ENCODE measurements around the gene ARHGAP20.

Gene ARHGAP20

DNA sequence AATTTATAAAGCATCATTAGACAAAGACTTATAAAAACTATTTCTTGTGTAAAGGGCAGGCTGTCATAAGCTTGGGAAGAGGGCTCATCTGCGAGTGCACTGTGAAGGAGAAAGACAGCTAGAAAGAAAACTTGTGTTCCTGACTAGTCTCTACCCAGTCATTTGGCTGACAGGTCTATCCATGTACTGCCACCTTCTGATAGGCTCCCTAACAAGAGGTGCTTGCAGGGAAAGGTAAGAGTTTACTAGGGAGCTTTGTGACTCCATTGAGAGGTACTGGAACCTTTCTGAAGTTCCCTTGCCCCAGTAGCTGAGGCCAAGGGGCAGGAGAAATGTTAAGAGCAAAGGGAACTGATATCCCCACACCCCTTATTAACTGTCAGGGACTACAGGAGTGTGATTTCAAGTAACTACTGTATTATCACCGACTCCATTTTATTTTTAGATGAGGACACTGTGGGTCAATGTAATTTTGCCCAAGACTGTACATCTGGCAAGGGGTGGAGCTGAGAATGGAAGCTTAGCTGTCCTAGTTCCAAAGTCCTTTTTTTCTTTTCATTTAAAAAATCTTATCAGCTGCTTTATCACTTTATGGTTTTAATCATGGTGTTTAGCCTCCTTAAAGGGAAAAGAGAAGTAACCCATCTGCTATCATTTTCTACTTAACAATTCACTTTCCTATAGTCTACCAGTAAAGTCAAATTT lies 129.4 kb downstream of the ARHGAP20 start:
- Histone ChIP-seq H3K4me1 (ENCODE audit: control insufficient read depth, insufficient read depth, low read length, poor library complexity, severe bottlenecking) (no peaks in the 10 kb centered on the region), H3K9me3 (ENCODE audit: control insufficient read depth, low read length) (no peaks in the 10 kb centered on the region), H3K4me3 (ENCODE audit: insufficient read depth, low read depth, low read length, poor library complexity, severe bottlenecking) (no peak overlapping the region), H3K36me3 (ENCODE audit: control insufficient read depth, insufficient read depth, low read length) (no peaks in the 10 kb centered on the region), H3K27me3 (replicated peaks; ENCODE audit: control insufficient read depth, insufficient read depth, low read length, poor library complexity, severe bottlenecking) (no peaks in the 10 kb centered on the region), H3K27ac (ENCODE audit: insufficient read depth, low read length, poor library complexity, severe bottlenecking) (no peak overlapping the region)
- no peak for DNase-seq

DNA sequence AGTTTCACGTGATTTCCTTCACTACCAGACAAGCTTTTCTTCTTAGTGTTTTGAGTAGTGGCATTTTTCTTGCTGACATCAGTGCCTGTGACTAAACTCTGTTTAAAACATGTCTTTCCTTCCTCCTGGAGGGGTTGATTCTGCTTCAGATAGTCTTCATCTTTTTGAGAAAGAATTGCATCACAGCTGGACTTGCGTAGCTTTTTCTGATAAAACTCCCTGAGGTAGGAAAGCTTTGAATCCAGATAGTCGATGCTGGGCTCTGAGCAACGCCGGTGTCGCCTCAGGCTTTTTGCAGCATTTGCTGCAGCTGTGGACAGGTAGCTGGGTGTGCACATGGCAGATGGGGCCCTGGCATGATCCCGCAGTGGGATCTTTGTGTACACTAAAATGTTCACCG lies 131.7 kb downstream of the ARHGAP20 start:
- Histone ChIP-seq H3K4me3 (ENCODE audit: insufficient read depth, low read depth, low read length, poor library complexity, severe bottlenecking) (no peak overlapping the region), H3K36me3 (ENCODE audit: control insufficient read depth, insufficient read depth, low read length) (no peaks in the 10 kb centered on the region), H3K27ac (ENCODE audit: insufficient read depth, low read length, poor library complexity, severe bottlenecking) (no peak overlapping the region), H3K27me3 (replicated peaks; ENCODE audit: control insufficient read depth, insufficient read depth, low read length, poor library complexity, severe bottlenecking) (no peaks in the 10 kb centered on the region), H3K9me3 (ENCODE audit: control insufficient read depth, low read length) (no peaks in the 10 kb centered on the region), H3K4me1 (ENCODE audit: control insufficient read depth, insufficient read depth, low read length, poor library complexity, severe bottlenecking) (no peaks in the 10 kb centered on the region)
- DNase-seq, result no peak

DNA sequence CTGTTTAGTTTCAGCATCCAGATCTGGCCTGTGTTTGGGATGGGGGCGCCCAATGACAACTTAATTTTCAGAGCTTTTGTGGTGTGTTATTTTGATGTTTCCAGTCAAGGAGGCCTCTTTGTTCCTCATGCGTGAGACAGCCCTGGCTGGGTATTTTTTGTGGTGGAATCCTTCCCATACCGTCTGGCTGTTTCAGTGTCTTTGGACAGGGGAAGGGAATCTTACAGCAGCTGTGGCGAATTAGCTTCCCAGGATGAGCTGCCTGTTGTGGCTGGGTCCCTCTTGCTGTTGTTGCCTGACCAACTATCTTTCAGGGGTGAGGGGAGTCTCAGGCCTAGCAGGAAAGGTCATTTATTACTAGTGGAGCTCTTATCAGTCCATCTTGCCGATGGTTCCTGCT lies 138.8 kb downstream of the ARHGAP20 start:
- Histone ChIP-seq H3K27me3 (replicated peaks; ENCODE audit: control insufficient read depth, insufficient read depth, low read length, poor library complexity, severe bottlenecking) (no peaks in the 10 kb centered on the region), H3K4me3 (ENCODE audit: insufficient read depth, low read depth, low read length, poor library complexity, severe bottlenecking) (no peak overlapping the region), H3K4me1 (ENCODE audit: control insufficient read depth, insufficient read depth, low read length, poor library complexity, severe bottlenecking) (no peaks in the 10 kb centered on the region), H3K9me3 (ENCODE audit: control insufficient read depth, low read length) (no peaks in the 10 kb centered on the region), H3K27ac (ENCODE audit: insufficient read depth, low read length, poor library complexity, severe bottlenecking) (no peak overlapping the region), H3K36me3 (ENCODE audit: control insufficient read depth, insufficient read depth, low read length) (no peaks in the 10 kb centered on the region)
- DNase-seq, result no peak

- Histone ChIP-seq H3K4me1 (ENCODE audit: control insufficient read depth, insufficient read depth, low read length, poor library complexity, severe bottlenecking) (no peaks in the 10 kb centered on the region), H3K36me3 (ENCODE audit: control insufficient read depth, insufficient read depth, low read length) (no peaks in the 10 kb centered on the region), H3K4me3 (ENCODE audit: insufficient read depth, low read depth, low read length, poor library complexity, severe bottlenecking) (no peak overlapping the region), H3K27me3 (replicated peaks; ENCODE audit: control insufficient read depth, insufficient read depth, low read length, poor library complexity, severe bottlenecking) (no peaks in the 10 kb centered on the region), H3K27ac (ENCODE audit: insufficient read depth, low read length, poor library complexity, severe bottlenecking) (no peak overlapping the region), H3K9me3 (ENCODE audit: control insufficient read depth, low read length) (no peaks in the 10 kb centered on the region)
- no peak for DNase-seq
Observed at GRCh38 chr11:110571081-110571720, 141.0 kb downstream of the ARHGAP20 start.

DNA sequence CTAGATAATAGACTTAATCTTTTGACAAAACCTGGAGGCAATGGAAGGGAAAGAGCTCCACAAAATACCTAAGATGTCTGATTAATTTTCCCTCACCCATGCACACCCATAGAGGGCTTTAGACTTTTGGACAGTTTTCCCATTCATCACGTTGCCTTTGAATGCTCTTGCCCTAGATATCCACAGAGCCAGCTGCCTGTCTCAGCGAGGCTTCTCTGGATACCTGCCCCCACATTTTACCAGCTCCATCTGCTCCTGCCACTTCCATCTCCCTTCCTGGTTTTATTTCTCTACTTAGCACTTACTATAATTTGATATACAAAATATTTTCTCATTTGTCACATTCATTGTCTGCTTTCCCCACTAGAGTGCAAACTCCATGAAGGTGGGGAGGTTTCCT lies 145.7 kb downstream of the ARHGAP20 start:
- no peak overlapping the region for H3K4me3 ChIP-seq (ENCODE audit: insufficient read depth, low read depth, low read length, poor library complexity, severe bottlenecking)
- no peaks in the 10 kb centered on the region for H3K4me1 ChIP-seq (ENCODE audit: control insufficient read depth, insufficient read depth, low read length, poor library complexity, severe bottlenecking)
- no peaks in the 10 kb centered on the region for H3K9me3 ChIP-seq (ENCODE audit: control insufficient read depth, low read length)
- H3K36me3 ChIP-seq (ENCODE audit: control insufficient read depth, insufficient read depth, low read length), result no peaks in the 10 kb centered on the region
- H3K27ac ChIP-seq (ENCODE audit: insufficient read depth, low read length, poor library complexity, severe bottlenecking), result no peak overlapping the region
- H3K27me3 ChIP-seq (replicated peaks; ENCODE audit: control insufficient read depth, insufficient read depth, low read length, poor library complexity, severe bottlenecking), result no peaks in the 10 kb centered on the region
- no peak for DNase-seq

DNA sequence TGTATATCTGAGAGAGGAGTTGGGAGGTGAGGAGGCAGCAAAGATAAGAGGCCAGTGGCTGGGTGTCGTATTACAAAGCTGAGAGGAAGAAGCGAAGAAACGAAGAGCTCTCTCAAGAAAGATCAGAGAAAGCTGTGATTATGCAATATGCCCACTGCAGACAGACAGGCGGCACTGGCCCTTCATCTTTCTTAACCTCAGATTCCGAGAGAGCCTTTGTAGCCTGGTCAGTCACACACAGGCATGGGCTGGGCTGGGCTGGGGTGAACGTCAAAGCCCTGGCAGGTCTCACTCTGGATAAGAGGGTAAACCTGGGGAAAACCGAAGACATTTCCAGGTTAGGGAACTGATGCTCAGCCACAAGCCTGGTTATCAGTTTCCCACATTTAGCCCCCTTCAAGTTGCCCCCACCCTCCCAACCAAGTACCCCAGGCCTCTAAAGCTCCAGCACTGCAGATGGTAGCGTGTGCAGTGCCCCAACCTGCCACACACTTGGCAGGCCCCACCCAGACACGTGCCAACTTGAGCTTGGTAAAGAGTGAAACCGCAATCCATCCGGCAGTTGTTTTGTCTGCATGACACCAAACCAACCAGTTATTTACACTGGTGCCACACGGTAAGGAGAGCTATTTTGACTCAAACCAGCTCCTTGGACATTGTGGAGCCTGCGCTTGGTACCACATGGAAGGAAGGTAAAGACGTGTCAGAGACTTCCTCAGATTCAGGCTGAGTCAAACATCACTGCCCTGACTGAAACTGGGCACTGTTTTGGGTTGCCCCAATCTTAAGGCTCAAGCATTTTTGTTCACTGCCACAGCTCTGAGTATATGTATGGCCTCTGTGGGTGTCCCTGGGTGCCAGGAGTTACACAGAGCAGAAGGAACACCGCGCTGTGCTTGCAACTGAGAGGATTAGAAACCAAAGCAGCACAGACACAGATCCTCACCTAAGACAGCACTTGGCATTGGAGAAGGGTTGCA lies 146.6 kb downstream of the ARHGAP20 start:
- Histone ChIP-seq H3K36me3 (ENCODE audit: control insufficient read depth, insufficient read depth, low read length) (no peaks in the 10 kb centered on the region), H3K4me1 (ENCODE audit: control insufficient read depth, insufficient read depth, low read length, poor library complexity, severe bottlenecking) (no peaks in the 10 kb centered on the region), H3K9me3 (ENCODE audit: control insufficient read depth, low read length) (no peaks in the 10 kb centered on the region), H3K4me3 (ENCODE audit: insufficient read depth, low read depth, low read length, poor library complexity, severe bottlenecking) (no peak overlapping the region), H3K27me3 (replicated peaks; ENCODE audit: control insufficient read depth, insufficient read depth, low read length, poor library complexity, severe bottlenecking) (no peaks in the 10 kb centered on the region), H3K27ac (ENCODE audit: insufficient read depth, low read length, poor library complexity, severe bottlenecking) (no peak overlapping the region)
- no peak for DNase-seq

DNA sequence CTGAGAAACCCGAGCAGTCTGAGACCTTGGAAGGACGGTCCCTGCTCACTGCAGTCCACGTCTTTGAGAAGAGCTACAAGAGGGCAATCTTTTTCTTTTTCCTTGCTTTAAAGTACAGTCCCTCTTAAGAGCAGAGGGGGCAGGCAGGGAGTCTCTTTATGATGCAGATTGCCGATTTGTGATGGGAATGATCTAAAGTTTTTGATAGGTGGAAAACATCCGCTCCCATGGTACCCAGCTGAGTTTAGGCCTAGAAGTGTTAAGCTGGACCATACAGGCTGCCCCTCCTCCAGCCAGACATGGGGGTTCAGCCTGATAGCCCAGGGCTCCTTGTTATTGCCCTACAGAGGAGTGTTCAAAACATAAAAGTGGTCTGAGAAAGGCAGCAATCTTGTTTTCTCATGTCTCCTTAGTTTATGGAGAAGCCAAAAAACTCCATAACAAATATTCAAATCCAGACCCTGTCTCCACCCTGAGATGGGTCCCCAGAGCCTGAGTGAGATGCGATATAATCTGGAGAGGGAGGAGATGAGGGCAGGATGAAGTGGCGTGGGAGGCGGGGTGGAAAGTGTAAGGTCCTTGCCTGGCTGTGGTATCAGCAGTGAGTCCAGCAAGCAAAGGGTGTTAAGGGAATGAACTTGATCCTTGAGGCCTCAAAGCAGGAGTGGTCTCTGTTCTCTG lies 147.4 kb downstream of the ARHGAP20 start:
- DNase-seq, result no peak
- no peak overlapping the region for H3K27ac ChIP-seq (ENCODE audit: insufficient read depth, low read length, poor library complexity, severe bottlenecking)
- H3K9me3 ChIP-seq (ENCODE audit: control insufficient read depth, low read length), result no peaks in the 10 kb centered on the region
- H3K36me3 ChIP-seq (ENCODE audit: control insufficient read depth, insufficient read depth, low read length), result no peaks in the 10 kb centered on the region
- H3K4me3 ChIP-seq (ENCODE audit: insufficient read depth, low read depth, low read length, poor library complexity, severe bottlenecking), result no peak overlapping the region
- H3K27me3 ChIP-seq (replicated peaks; ENCODE audit: control insufficient read depth, insufficient read depth, low read length, poor library complexity, severe bottlenecking), result no peaks in the 10 kb centered on the region
- no peaks in the 10 kb centered on the region for H3K4me1 ChIP-seq (ENCODE audit: control insufficient read depth, insufficient read depth, low read length, poor library complexity, severe bottlenecking)

DNA sequence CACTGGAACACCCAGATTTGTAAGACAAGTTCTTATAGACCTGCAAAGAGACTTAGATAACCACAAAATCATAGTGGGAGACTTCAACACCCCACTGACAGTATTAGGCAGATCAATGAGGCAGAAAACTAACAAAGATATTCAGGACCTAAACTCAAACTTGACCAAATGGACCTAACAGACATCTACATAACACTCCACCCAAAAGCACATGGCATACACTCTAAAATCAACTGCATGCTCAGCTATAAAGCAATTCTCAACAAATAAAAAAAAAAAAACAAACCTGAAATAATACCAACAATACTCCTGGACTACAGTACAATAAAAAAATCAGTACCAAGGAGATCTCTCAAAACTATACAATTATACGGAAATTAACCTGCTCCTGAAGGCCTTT lies 167.5 kb downstream of the ARHGAP20 start:
- Histone ChIP-seq H3K9me3 (ENCODE audit: control insufficient read depth, low read length) (no peaks in the 10 kb centered on the region), H3K27me3 (replicated peaks; ENCODE audit: control insufficient read depth, insufficient read depth, low read length, poor library complexity, severe bottlenecking) (no peaks in the 10 kb centered on the region), H3K4me3 (ENCODE audit: insufficient read depth, low read depth, low read length, poor library complexity, severe bottlenecking) (no peak overlapping the region), H3K4me1 (ENCODE audit: control insufficient read depth, insufficient read depth, low read length, poor library complexity, severe bottlenecking) (no peaks in the 10 kb centered on the region), H3K36me3 (ENCODE audit: control insufficient read depth, insufficient read depth, low read length) (no peaks in the 10 kb centered on the region), H3K27ac (ENCODE audit: insufficient read depth, low read length, poor library complexity, severe bottlenecking) (no peak overlapping the region)
- DNase-seq, result no peak

DNA sequence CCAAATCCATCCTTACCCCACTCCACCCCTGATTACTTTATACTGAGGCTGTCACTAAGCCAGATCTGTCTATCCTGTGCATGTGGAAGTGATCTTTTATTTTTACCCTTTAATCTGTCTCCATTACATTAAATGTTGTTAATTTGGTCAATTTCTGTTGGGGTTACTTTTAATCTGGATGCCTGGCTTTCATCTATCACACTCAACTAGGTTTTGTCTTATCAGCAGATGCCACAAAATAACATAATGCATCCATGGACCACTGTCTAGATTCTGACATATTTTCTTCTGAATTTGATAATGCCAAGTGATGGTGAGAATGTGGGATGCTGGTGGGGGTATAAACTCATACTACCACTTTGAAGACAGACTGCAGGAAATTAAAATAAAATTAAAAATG lies 174.1 kb downstream of the ARHGAP20 start:
- no peaks in the 10 kb centered on the region for H3K27me3 ChIP-seq (replicated peaks; ENCODE audit: control insufficient read depth, insufficient read depth, low read length, poor library complexity, severe bottlenecking)
- H3K4me3 ChIP-seq (ENCODE audit: insufficient read depth, low read depth, low read length, poor library complexity, severe bottlenecking), result no peak overlapping the region
- H3K36me3 ChIP-seq (ENCODE audit: control insufficient read depth, insufficient read depth, low read length), result no peaks in the 10 kb centered on the region
- H3K4me1 ChIP-seq (ENCODE audit: control insufficient read depth, insufficient read depth, low read length, poor library complexity, severe bottlenecking), result no peaks in the 10 kb centered on the region
- H3K27ac ChIP-seq (ENCODE audit: insufficient read depth, low read length, poor library complexity, severe bottlenecking), result no peak overlapping the region
- no peaks in the 10 kb centered on the region for H3K9me3 ChIP-seq (ENCODE audit: control insufficient read depth, low read length)
- DNase-seq, result no peak
